GM18867 (cell line): ENCODE data around the gene ZNF804A.

ENCODE experiments used
- ATAC-seq: cut with Tn5 transposase; IDR thresholded peaks from one replicate; pipeline ENCODE4 v1.9.1; 2021; ENCODE audit warnings: mild to moderate bottlenecking, moderate library complexity; ENCODE audit not compliant: unreplicated experiment

The ZNF804A gene

GRCh38 chr2:184921676-184922075 lies 323.3 kb downstream of the ZNF804A start:
- ATAC-seq: no peak

- ATAC-seq: no peak
Observed at GRCh38 chr2:184923751-184924150, 325.4 kb downstream of the ZNF804A start.

- no peak for ATAC-seq
Observed at GRCh38 chr2:184927040-184927439, 328.7 kb downstream of the ZNF804A start.

GRCh38 chr2:184936761-184937160 lies 338.4 kb downstream of the ZNF804A start:
- ATAC-seq: no peak

GRCh38 chr2:184938221-184938985 lies 340.1 kb downstream of the ZNF804A start:
- peak; percentile 15 for ATAC-seq

- ATAC-seq: no peak
Observed at GRCh38 chr2:184945326-184945725, 347.0 kb downstream of the ZNF804A start.

- ATAC-seq: no peak
Observed at GRCh38 chr2:184945824-184946223, 347.5 kb downstream of the ZNF804A start.

- ATAC-seq: no peak
Observed at GRCh38 chr2:184956856-184957255, 358.5 kb downstream of the ZNF804A start.

GRCh38 chr2:184971546-184972068 lies 373.3 kb downstream of the ZNF804A start:
- ATAC-seq: no peak
